Astrocyte of the spinal cord (primary cell): ENCODE measurements around the gene HSFX3.

Experiments
- DNase-seq: peaks from one replicate; pipeline ENCODE4 v3.0.0; 2011; ENCODE audit warnings: low read depth, low spot score
- H3K4me3 ChIP-seq: 2 replicates; pipeline ENCODE4 v1.5.1; 2011; ENCODE audit warnings: low read depth, mild to moderate bottlenecking, low read length, moderate library complexity
- in situ Hi-C: cut with HindIII; loops from 2 replicates; pipeline ENCODE4 v1.10.0; 2017; ENCODE audit warnings: low sequenced_read_pairs
- TF ChIP-seq, protein P1 (sequence below): IDR thresholded peaks from 2 replicates; pipeline ENCODE4 v1.5.1; 2012; ENCODE audit warnings: low read depth, mild to moderate bottlenecking, low read length, inconsistent platforms

The HSFX3 gene

GRCh38 chrX:149511081-149511480 is 38.6 kb downstream of the HSFX3 start:
- no peak for DNase-seq
- H3K4me3 ChIP-seq: no peak overlapping the region
- TF ChIP-seq, protein P1, sequence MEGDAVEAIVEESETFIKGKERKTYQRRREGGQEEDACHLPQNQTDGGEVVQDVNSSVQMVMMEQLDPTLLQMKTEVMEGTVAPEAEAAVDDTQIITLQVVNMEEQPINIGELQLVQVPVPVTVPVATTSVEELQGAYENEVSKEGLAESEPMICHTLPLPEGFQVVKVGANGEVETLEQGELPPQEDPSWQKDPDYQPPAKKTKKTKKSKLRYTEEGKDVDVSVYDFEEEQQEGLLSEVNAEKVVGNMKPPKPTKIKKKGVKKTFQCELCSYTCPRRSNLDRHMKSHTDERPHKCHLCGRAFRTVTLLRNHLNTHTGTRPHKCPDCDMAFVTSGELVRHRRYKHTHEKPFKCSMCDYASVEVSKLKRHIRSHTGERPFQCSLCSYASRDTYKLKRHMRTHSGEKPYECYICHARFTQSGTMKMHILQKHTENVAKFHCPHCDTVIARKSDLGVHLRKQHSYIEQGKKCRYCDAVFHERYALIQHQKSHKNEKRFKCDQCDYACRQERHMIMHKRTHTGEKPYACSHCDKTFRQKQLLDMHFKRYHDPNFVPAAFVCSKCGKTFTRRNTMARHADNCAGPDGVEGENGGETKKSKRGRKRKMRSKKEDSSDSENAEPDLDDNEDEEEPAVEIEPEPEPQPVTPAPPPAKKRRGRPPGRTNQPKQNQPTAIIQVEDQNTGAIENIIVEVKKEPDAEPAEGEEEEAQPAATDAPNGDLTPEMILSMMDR: no peak
- in situ Hi-C loops: no loop called here

- no peak overlapping the region for H3K4me3 ChIP-seq
- in situ Hi-C loops: no loop called here
- no peak for DNase-seq
- TF ChIP-seq, protein P1: no peak
These were observed 39.3 kb downstream of the HSFX3 start for GRCh38 chrX:149510386-149510785.

- in situ Hi-C loops: no loop called here
- no peak for DNase-seq
- H3K4me3 ChIP-seq: no peak overlapping the region
- TF ChIP-seq, protein P1: no peak
These were observed 41.3 kb downstream of the HSFX3 start for GRCh38 chrX:149508467-149508866.

GRCh38 chrX:149506349-149506748 is 43.4 kb downstream of the HSFX3 start:
- H3K4me3 ChIP-seq: no peak overlapping the region
- DNase-seq: no peak
- in situ Hi-C loops: no loop called here
- TF ChIP-seq, protein P1: no peak

GRCh38 chrX:149505671-149506070 is 44.1 kb downstream of the HSFX3 start:
- H3K4me3 ChIP-seq: no peak overlapping the region
- in situ Hi-C loops: no loop called here
- TF ChIP-seq, protein P1: no peak
- DNase-seq: no peak

DNA sequence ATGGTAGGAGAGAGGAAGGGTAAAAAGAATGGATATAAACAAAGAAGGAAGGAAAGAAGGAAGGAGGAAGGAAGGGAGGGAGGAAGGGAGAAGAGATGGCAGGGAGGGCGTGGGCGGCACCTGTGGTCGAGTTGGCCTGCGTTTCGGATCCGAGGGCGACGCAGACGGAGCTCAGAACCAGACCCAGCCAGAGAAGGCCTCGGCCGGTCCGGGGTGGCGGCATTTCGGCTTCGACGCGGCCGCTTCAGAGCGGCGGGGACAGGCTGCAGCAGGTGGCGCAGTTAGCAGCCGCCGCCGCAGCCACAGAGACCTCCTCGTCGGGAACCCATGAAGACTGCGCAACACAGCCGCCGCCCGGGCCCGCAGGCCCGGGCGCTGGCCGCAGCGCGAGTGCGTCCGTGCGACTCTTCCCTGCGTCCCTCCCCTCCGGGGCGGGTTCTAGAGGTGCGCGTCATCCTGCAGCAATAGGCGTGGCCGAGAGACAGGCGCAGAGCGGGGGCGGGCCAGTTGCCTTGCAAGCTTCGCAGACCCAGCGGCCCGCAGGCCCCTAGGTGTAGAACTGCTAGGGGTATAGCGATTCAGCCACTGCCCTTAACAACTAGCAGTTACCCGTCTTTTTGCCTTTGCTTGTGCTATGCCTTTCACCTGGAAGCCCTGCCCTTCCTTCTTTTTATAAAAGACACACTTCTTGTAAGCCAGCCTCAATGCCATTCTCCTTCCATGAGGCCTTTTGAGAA is 44.6 kb downstream of the HSFX3 start, which contains the start of gene IDS:
TSS of gene IDS (minus strand) at position 392 of the 737 bp plus-strand sequence. CDS start at position 223, 169 bp downstream.
- TF ChIP-seq, protein P1: no peak
- DNase-seq: peak; percentile 86
- in situ Hi-C loops: no loop called here
- H3K4me3 ChIP-seq: peak within 1 kb of the TSS; percentile 63
